GM12878 (cell line): ENCODE data around the gene PLXNC1. TPM values are rescaled to one million over a fixed set of nuclear protein-coding genes. Genes with fewer than 3 reads are reported as not detected.

Experiments used
- ATAC-seq: fragments of 200-7000 bp; cut with Tn5 transposase; 3 replicates; pipeline ENCODE4 v1.9.1; 2020; ENCODE audit warnings: mild to moderate bottlenecking, moderate library complexity
- BruUV-seq: library from RNA; stranded (reverse); fragments of 400-500 nt; replicated peaks from 2 replicates; lab custom pipeline; 2021; lab: Mats Ljungman, UMichigan
- CTCF ChIA-PET: fragments of 300-600 bp; sonication (Branson Sonifier 250); formaldehyde crosslinking; extraction: SDS; loops from one replicate; lab custom pipeline; 2021; ENCODE audit warnings: inconsistent platforms; lab: Yijun Ruan, JAX
- POLR2A ChIA-PET: fragments of 350-600 bp; formaldehyde crosslinking; extraction: SDS; loops from one replicate; lab custom pipeline; 2021; ENCODE audit warnings: inconsistent platforms; lab: Charles Lee
- RAD21 ChIA-PET: fragments of 300-600 bp; sonication (Branson Sonifier 250); formaldehyde crosslinking; loops from one replicate; lab custom pipeline; 2023; ENCODE audit warnings: antibody characterized with exemption; ENCODE audit not compliant: unreplicated experiment; lab: Charles Lee
- SMC1A ChIA-PET: fragments of 300-600 bp; sonication (Branson Sonifier 250); formaldehyde crosslinking; loops from one replicate; lab custom pipeline; 2023; ENCODE audit not compliant: unreplicated experiment, uncharacterized antibody; lab: Charles Lee
- DNase-seq: peaks from one replicate; pipeline ENCODE4 v3.0.0-alpha.2; 2011; ENCODE audit warnings: low read depth, low spot score
- FAIRE-seq: peaks from 3 replicates; lab custom pipeline; 2011; peaks lifted over from hg19 to GRCh38; lab: Jason Lieb, UNC
- H2AFZ ChIP-seq: 2 replicates; pipeline ENCODE4 v1.6.0; 2011; ENCODE audit warnings: low read depth, low read length, control low read depth; ENCODE audit not compliant: control insufficient read depth
- H3K27ac ChIP-seq: 2 replicates; pipeline ENCODE4 v1.5.1; 2011; ENCODE audit warnings: control low read depth; ENCODE audit not compliant: control insufficient read depth, insufficient read depth
- H3K27me3 ChIP-seq, 2 experiments: replicated peaks in 1 of 2; 2 replicates each; pipeline versions ENCODE4 v1.6.0 to v1.6.1; 2011; ENCODE audit warnings: low read length in 1 of 2; ENCODE audit not compliant: control insufficient read depth in 2 of 2, insufficient read depth in 2 of 2
- H3K36me3 ChIP-seq, 2 experiments: 2 replicates each; pipeline ENCODE4 v1.5.1; 2011; ENCODE audit warnings: low read length in 1 of 2; ENCODE audit not compliant: control insufficient read depth in 2 of 2, insufficient read depth in 2 of 2
- H3K4me1 ChIP-seq: 2 replicates; pipeline ENCODE4 v1.6.1; 2011; ENCODE audit warnings: mild to moderate bottlenecking, low read length, moderate library complexity, mixed read lengths; ENCODE audit not compliant: control insufficient read depth, insufficient read depth
- H3K4me2 ChIP-seq: 2 replicates; pipeline ENCODE4 v1.6.0; 2011; ENCODE audit warnings: control low read depth; ENCODE audit not compliant: control insufficient read depth, insufficient read depth
- H3K4me3 ChIP-seq: fragments of 200-600 bp; sonication (generic); 2 replicates; pipeline ENCODE4 v1.5.1; 2016
- H3K79me2 ChIP-seq: 2 replicates; pipeline ENCODE4 v1.6.0; 2011; ENCODE audit warnings: low read length; ENCODE audit not compliant: control insufficient read depth, insufficient read depth
- H3K9ac ChIP-seq: 2 replicates; pipeline ENCODE4 v1.8.0; 2011; ENCODE audit warnings: low read length, control low read depth, mixed read lengths; ENCODE audit not compliant: control insufficient read depth, insufficient read depth
- H3K9me3 ChIP-seq: replicated peaks from 3 replicates; pipeline ENCODE4 v1.5.1; 2011; ENCODE audit warnings: mild to moderate bottlenecking, low read length; ENCODE audit not compliant: control insufficient read depth, insufficient read depth
- H4K20me1 ChIP-seq: 2 replicates; pipeline ENCODE4 v1.6.0; 2011; ENCODE audit not compliant: control insufficient read depth, insufficient read depth
- DPF2 ChIP-seq: fragments of 450-650 bp; IDR thresholded peaks from 2 replicates; pipeline ENCODE4 v1.6.1; 2017; ENCODE audit warnings: mild to moderate bottlenecking
- EGR1 ChIP-seq, 2 experiments: IDR thresholded peaks; 1 replicate in 1 of 2; 2 replicates in 1 of 2; pipeline ENCODE4 v1.6.1; 2011 to 2012; ENCODE audit warnings: low read depth in 2 of 2, low read length in 2 of 2, borderline replicate concordance in 1 of 2, mild to moderate bottlenecking in 1 of 2, moderate library complexity in 1 of 2
- EP300 ChIP-seq, 2 experiments: fragments of 150-350 bp in 1 of 2; IDR thresholded peaks; 2 replicates each; pipeline ENCODE4 v1.6.1; 2011 to 2012; ENCODE audit warnings: low read depth in 2 of 2, low read length in 2 of 2, borderline replicate concordance in 1 of 2, improper control_type of control experiment in 1 of 2, inconsistent platforms in 1 of 2; ENCODE audit not compliant: control insufficient read depth in 1 of 2
- FOXK2 ChIP-seq: fragments of 450-650 bp; IDR thresholded peaks from 2 replicates; pipeline ENCODE4 v1.6.1; 2017; ENCODE audit warnings: mild to moderate bottlenecking, moderate library complexity
- HDGF ChIP-seq: fragments of 450-650 bp; IDR thresholded peaks from 2 replicates; pipeline ENCODE4 v1.6.1; 2016; ENCODE audit warnings: antibody characterized with exemption
- IKZF1 ChIP-seq: fragments of 450-650 bp; conservative IDR thresholded peaks from 2 replicates; pipeline ENCODE4 v1.6.1; 2017; ENCODE audit warnings: antibody characterized with exemption, mild to moderate bottlenecking
- MEF2A ChIP-seq: IDR thresholded peaks from 2 replicates; pipeline ENCODE4 v1.6.1; 2011; ENCODE audit warnings: low read depth, mild to moderate bottlenecking, low read length, moderate library complexity; ENCODE audit not compliant: insufficient read depth
- NBN ChIP-seq: fragments of 450-650 bp; IDR thresholded peaks from 2 replicates; pipeline ENCODE4 v1.6.1; 2016
- PAX5 ChIP-seq: IDR thresholded peaks from 2 replicates; pipeline ENCODE4 v1.6.1; 2011; ENCODE audit warnings: low read depth, low read length, borderline replicate concordance
- SMAD5 ChIP-seq: IDR thresholded peaks from 2 replicates; pipeline ENCODE4 v1.6.1; 2016; ENCODE audit warnings: antibody characterized with exemption, low read depth
- SP1 ChIP-seq: IDR thresholded peaks from one replicate; pipeline ENCODE4 v1.6.1; 2011; ENCODE audit warnings: low read depth, low read length
- SPI1 ChIP-seq: IDR thresholded peaks from 2 replicates; pipeline ENCODE4 v1.6.1; 2011; ENCODE audit warnings: low read depth, mild to moderate bottlenecking, low read length, moderate library complexity, borderline replicate concordance; ENCODE audit not compliant: insufficient read depth
- SREBF1 ChIP-seq: IDR thresholded peaks from 2 replicates; pipeline ENCODE4 v1.6.1; 2012; ENCODE audit warnings: mild to moderate bottlenecking, low read length
- TAF1 ChIP-seq: IDR thresholded peaks from 2 replicates; pipeline ENCODE4 v1.6.1; 2011; ENCODE audit warnings: mild to moderate bottlenecking, low read depth, low read length, borderline replicate concordance
- WRNIP1 ChIP-seq: IDR thresholded peaks from 2 replicates; pipeline ENCODE4 v1.6.1; 2011; ENCODE audit warnings: low read depth, low read length, improper control_type of control experiment, borderline replicate concordance
- YY1 ChIP-seq: IDR thresholded peaks from 2 replicates; pipeline ENCODE4 v1.6.1; 2011; ENCODE audit warnings: low read depth, mild to moderate bottlenecking, low read length
- ZNF207 ChIP-seq: fragments of 450-650 bp; IDR thresholded peaks from 2 replicates; pipeline ENCODE4 v1.6.1; 2014; ENCODE audit warnings: antibody characterized with exemption, mild to moderate bottlenecking, borderline replicate concordance
- ZNF592 ChIP-seq: fragments of 450-650 bp; IDR thresholded peaks from 2 replicates; pipeline ENCODE4 v1.6.1; 2017; ENCODE audit warnings: mild to moderate bottlenecking, moderate library complexity
- ZZZ3 ChIP-seq: IDR thresholded peaks from 2 replicates; pipeline ENCODE4 v1.6.1; 2011; ENCODE audit warnings: low read depth; ENCODE audit not compliant: control insufficient read depth, insufficient read length
- WGBS: methylation state at CpG from one replicate; pipeline ENCODE4 v1.1.6; 2016; ENCODE audit warnings: low lambda C conversion rate; ENCODE audit not compliant: insufficient replicate concordance, insufficient coverage; ENCODE audit errors: missing lambda C conversion rate; 5-methylcytosine and 5-hydroxymethylcytosine counted together
- in situ Hi-C: fragments of 300-500 bp; cut with MboI; formaldehyde crosslinking; loops from 9 replicates; pipeline ENCODE4 v1.14.3; 2018; ENCODE audit warnings: mixed read lengths
- intact Hi-C: fragments of 100-400 bp; cut with micrococcal nuclease; formaldehyde crosslinking; loops from one replicate; pipeline ENCODE4 v1.14.2; 2022; ENCODE audit not compliant: unreplicated experiment
- polyA plus RNA-seq, 11 experiments: library from polyadenylated mRNA; depleted of rRNA in 4 of 11; unstranded in 6 of 11; stranded (reverse) in 5 of 11; fragments of >200 nt; fragmentation: Nextera tagmentation in 4 of 11; fragmentation: Illumina TruSeq in 1 of 11; extraction: Ambion mirVana in 4 of 11; extraction: Trizol in 1 of 11; gene quantifications; 1 replicate in 1 of 11; 2 replicates in 10 of 11; pipeline versions ENCODE4 v1.2.1 to v1.2.3, GENCODE V29; 2011 to 2016; ENCODE audit warnings: inconsistent platforms in 2 of 11, missing spikeins in 2 of 11, low read depth in 1 of 11
- total RNA-seq, 4 experiments: library from RNA; depleted of rRNA in 3 of 4; stranded (reverse); fragments of >200 nt in 3 of 4; fragmentation: Illumina TruSeq in 1 of 4; extraction: Trizol in 1 of 4; gene quantifications; 2 replicates each; pipeline versions ENCODE4 v1.2.1 to v1.2.3, GENCODE V29; 2013 to 2021
- TF ChIP-seq, protein P1 (sequence below): IDR thresholded peaks from 2 replicates; pipeline ENCODE4 v1.6.1; 2011; ENCODE audit warnings: borderline replicate concordance, low read depth, mild to moderate bottlenecking, moderate library complexity, low read length; ENCODE audit not compliant: insufficient read depth, poor library complexity, severe bottlenecking

Gene PLXNC1
- total and polyA plus RNA-seq, 10 of the 15 experiments (the other 5 are each of a cell fraction or from before 2014, with no cell fraction given), result 5.2 to 41.2 (median 24.6) TPM

- in situ Hi-C loops (no loop called here), intact Hi-C loops (no loop called here)
- Histone ChIP-seq H3K9ac (no peak overlapping the region), H3K79me2 (peaks cover 24% of the 10 kb centered on the region), H3K36me3 (peaks cover 2 to 4% of the 10 kb centered on the region in 2 experiments; a peak in 3 of 4 replicates), H3K27me3 (no peaks in the 10 kb centered on the region), H3K27ac (no peak overlapping the region), H4K20me1 (no peaks in the 10 kb centered on the region), H3K4me2 (no peak overlapping the region), H3K4me1 (no peaks in the 10 kb centered on the region), H3K4me3 (no peak overlapping the region)
- BruUV-seq, result no TSS peak
- ChIA-PET POLR2A (interaction anchor here (0.7 kb wide), 1 partner anchor 9 kb away, joined by 3 read pairs; no protein-coding TSS in a partner anchor), SMC1A (interaction anchor here (21.2 kb wide), 1 partner anchor 9 kb away, joined by 367 read pairs; no protein-coding TSS in a partner anchor), RAD21 (no interaction called here), CTCF (interaction anchor here (1.2 kb wide), 1 partner anchor 8 kb away, joined by 6 read pairs; no protein-coding TSS in a partner anchor)
- no peak for ATAC-seq
- no peak for DNase-seq
- no peak for TF ChIP-seq NBN
- TF ChIP-seq IKZF1, result no peak
- TF ChIP-seq PAX5, result no peak
- no peak for TF ChIP-seq FOXK2
- TF ChIP-seq WRNIP1, result no peak
- no peak for TF ChIP-seq SPI1
- TF ChIP-seq HDGF, result no peak
- TF ChIP-seq EGR1 (IDR thresholded peaks at IDR 0.05; ENCODE audit: borderline replicate concordance in 1 of 2, low read depth in 2 of 2, low read length in 2 of 2), result no peak
- TF ChIP-seq ZNF207, result no peak
- TF ChIP-seq SMAD5, result no peak
- no peak for TF ChIP-seq SP1
- TF ChIP-seq, protein P1, sequence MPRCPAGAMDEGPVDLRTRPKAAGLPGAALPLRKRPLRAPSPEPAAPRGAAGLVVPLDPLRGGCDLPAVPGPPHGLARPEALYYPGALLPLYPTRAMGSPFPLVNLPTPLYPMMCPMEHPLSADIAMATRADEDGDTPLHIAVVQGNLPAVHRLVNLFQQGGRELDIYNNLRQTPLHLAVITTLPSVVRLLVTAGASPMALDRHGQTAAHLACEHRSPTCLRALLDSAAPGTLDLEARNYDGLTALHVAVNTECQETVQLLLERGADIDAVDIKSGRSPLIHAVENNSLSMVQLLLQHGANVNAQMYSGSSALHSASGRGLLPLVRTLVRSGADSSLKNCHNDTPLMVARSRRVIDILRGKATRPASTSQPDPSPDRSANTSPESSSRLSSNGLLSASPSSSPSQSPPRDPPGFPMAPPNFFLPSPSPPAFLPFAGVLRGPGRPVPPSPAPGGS, result no peak
- no peak for TF ChIP-seq YY1
- no peak for TF ChIP-seq TAF1
- TF ChIP-seq ZNF592, result no peak
- no peak for TF ChIP-seq ZZZ3
- no peak for TF ChIP-seq MEF2A
- no peak for TF ChIP-seq EP300 (IDR thresholded peaks at IDR 0.05; ENCODE audit: borderline replicate concordance in 1 of 2, control insufficient read depth in 1 of 2, low read depth in 2 of 2, low read length in 2 of 2)
- TF ChIP-seq SREBF1, result no peak
- TF ChIP-seq DPF2, result no peak
- TF ChIP-seq, all 136 proteins: peak for 0
- FAIRE-seq, result no peak
- 92% methylated on average over 4 of the region's 4 CpGs for WGBS
- Histone ChIP-seq H2AFZ (no peak overlapping the region), H3K9me3 (no peaks in the 10 kb centered on the region; the same call in 2 of the 3 replicates)
Measured at GRCh38 chr12:94165138-94165537, 16.8 kb downstream of the PLXNC1 start.
